Measurements from ENCODE around the gene CUBN.

GRCh38 chr10:16975188-16975587, 154.4 kb downstream of the CUBN start:
- TF ChIP-seq CTCF (IDR thresholded peaks at IDR 0.05; ENCODE audit: insufficient read depth, low read length) (no peak), POLR2AphosphoS5 (IDR thresholded peaks at IDR 0.05; ENCODE audit: low read depth) (no peak), SPI1 (IDR thresholded peaks at IDR 0.05; ENCODE audit: borderline replicate concordance, low read depth) (no peak), GABPA (IDR thresholded peaks at IDR 0.05; ENCODE audit: low read depth) (no peak), REST (IDR thresholded peaks at IDR 0.05; ENCODE audit: insufficient replicate concordance, low read depth) (no peak)
